ENCODE measurements around the gene CLIP2. TPM values are rescaled to one million over a fixed set of nuclear protein-coding genes. Genes with fewer than 3 reads are reported as not detected.

CLIP2 gene
- total and polyA plus RNA-seq, 2 of the 8 experiments (the other 6 are each of a cell fraction or from before 2014, with no cell fraction given), result 8.3 to 41.5 TPM

DNA sequence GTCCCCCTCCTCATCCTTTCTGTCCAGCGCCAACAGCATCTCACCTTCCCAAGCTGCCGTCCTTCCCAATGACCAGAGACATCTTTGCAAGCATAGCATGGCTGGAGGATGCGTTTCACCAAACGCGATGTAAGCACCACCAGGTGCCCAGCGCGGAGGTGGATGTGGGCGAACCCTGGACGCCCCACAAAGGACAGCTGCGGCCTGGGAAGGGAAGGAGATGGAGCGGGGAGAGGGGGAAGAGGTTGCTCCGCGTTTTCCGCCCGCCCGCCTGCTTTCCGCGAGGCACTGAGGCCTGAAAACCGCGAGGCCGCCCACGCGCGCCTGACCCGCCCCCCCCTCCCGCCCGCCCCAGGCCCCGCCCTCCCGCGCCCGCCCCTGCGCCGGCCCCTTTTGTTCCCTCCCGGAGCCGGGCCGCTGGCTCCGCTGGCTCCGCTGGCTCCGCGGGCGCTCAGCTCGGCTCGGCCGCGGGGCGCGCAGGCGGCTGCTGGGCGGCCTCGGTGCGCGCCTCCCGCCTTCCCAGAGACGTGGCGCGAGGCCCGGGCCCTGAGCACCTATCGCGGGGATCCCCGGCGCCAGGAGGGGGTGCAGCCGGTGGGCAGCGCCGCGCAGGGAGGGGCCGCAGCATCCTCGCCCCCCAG lies at the start of gene CLIP2 (continued):
- no peak for TF ChIP-seq KDM5A (IDR thresholded peaks at IDR 0.05; ENCODE audit: low read length)
- no peak for TF ChIP-seq BRCA1 (IDR thresholded peaks at IDR 0.05; ENCODE audit: low read depth, low read length)
- TF ChIP-seq E2F6 (IDR thresholded peaks at IDR 0.05), result peak; percentile 62
- TF ChIP-seq NRF1 (IDR thresholded peaks at IDR 0.05; ENCODE audit: low read depth, low read length), result no peak
- no peak for TF ChIP-seq SIRT6 (IDR thresholded peaks at IDR 0.05; ENCODE audit: low read length)
- no peak for TF ChIP-seq NANOG (IDR thresholded peaks at IDR 0.05; ENCODE audit: insufficient read depth, low read depth, low read length, poor library complexity, severe bottlenecking)
- TF ChIP-seq YY1 (IDR thresholded peaks at IDR 0.05; ENCODE audit: low read depth, low read length), result no peak
- TF ChIP-seq CTCF (IDR thresholded peaks at IDR 0.05; ENCODE audit: control extremely low read depth in 1 of 3, insufficient read depth in 1 of 3, low read depth in 1 of 3, low read length in 3 of 3), result no peak
- no peak for TF ChIP-seq SIX5 (IDR thresholded peaks at IDR 0.05; ENCODE audit: low read depth, low read length)
- no peak for TF ChIP-seq TCF12 (IDR thresholded peaks at IDR 0.05; ENCODE audit: low read depth, low read length)
- TF ChIP-seq MAFK (IDR thresholded peaks at IDR 0.05; ENCODE audit: low read depth, low read length), result no peak
- TF ChIP-seq PHF8 (conservative IDR thresholded peaks at IDR 0.05; ENCODE audit: low read depth, low read length), result peak; percentile 62
- TF ChIP-seq CHD1 (IDR thresholded peaks at IDR 0.05; ENCODE audit: low read depth, low read length), result no peak
- peak; percentile 40 for TF ChIP-seq KDM4A (IDR thresholded peaks at IDR 0.05; ENCODE audit: low read depth, low read length, severe bottlenecking)
- TF ChIP-seq EGR1 (IDR thresholded peaks at IDR 0.05; ENCODE audit: borderline replicate concordance, low read depth, low read length), result peak; percentile 76
- TF ChIP-seq GTF2F1 (IDR thresholded peaks at IDR 0.05; ENCODE audit: borderline replicate concordance, low read depth, low read length), result no peak
- no peak for TF ChIP-seq KDM1A (IDR thresholded peaks at IDR 0.05; ENCODE audit: borderline replicate concordance, low read length)
- TF ChIP-seq RBBP5 (IDR thresholded peaks at IDR 0.05; ENCODE audit: borderline replicate concordance, low read depth, low read length), result peak; percentile 42; the same call in 1 of the 2 replicates
- TF ChIP-seq SUZ12 (IDR thresholded peaks at IDR 0.05; ENCODE audit: low read length), result no peak
- TF ChIP-seq RNF2 (IDR thresholded peaks at IDR 0.05; ENCODE audit: borderline replicate concordance, low read depth, low read length, missing control alignments, poor library complexity, severe bottlenecking), result no peak
- no peak for TF ChIP-seq EP300 (IDR thresholded peaks at IDR 0.05; ENCODE audit: borderline replicate concordance in 1 of 2, low read depth in 2 of 2, low read length in 2 of 2)
- TF ChIP-seq CREB1 (IDR thresholded peaks at IDR 0.05), result peak; percentile 38; the same call in 1 of the 2 replicates
